GM23248 (cell line): Measurements from ENCODE around the gene ZNF25. TPM values are rescaled to one million over a fixed set of nuclear protein-coding genes. Genes with fewer than 3 reads are reported as not detected.
"Not testable (repeated sequence)": the region's sequence is repeated elsewhere in the genome, so short reads cannot be mapped to it uniquely, and the experiment has no call there.

Experiments used
- DNase-seq: peaks from one replicate; pipeline ENCODE4 v3.0.0-alpha.2; 2015
- H2AFZ ChIP-seq: fragments of 200-600 bp; sonication (generic); 2 replicates; pipeline ENCODE4 v1.6.1; 2016; ENCODE audit warnings: antibody characterized with exemption
- H3F3A ChIP-seq: fragments of 200-600 bp; sonication (generic); 2 replicates; pipeline ENCODE4 v1.6.1; 2016; ENCODE audit warnings: mild to moderate bottlenecking, antibody characterized with exemption, mixed run types; ENCODE audit not compliant: insufficient read depth
- H3K27ac ChIP-seq: fragments of 200-600 bp; sonication (generic); 2 replicates; pipeline ENCODE4 v1.5.1; 2016; ENCODE audit warnings: mild to moderate bottlenecking
- H3K27me3 ChIP-seq: fragments of 200-600 bp; sonication (generic); replicated peaks from 2 replicates; pipeline ENCODE4 v1.6.1; 2016; ENCODE audit warnings: mild to moderate bottlenecking; ENCODE audit not compliant: insufficient read depth
- H3K36me3 ChIP-seq: fragments of 200-600 bp; sonication (generic); 2 replicates; pipeline ENCODE4 v1.6.1; 2016; ENCODE audit warnings: low read depth, mild to moderate bottlenecking
- H3K4me1 ChIP-seq: fragments of 200-600 bp; sonication (generic); 2 replicates; pipeline ENCODE4 v1.6.1; 2016; ENCODE audit warnings: mild to moderate bottlenecking; ENCODE audit not compliant: insufficient read depth
- H3K4me2 ChIP-seq: fragments of 200-600 bp; sonication (generic); one replicate; pipeline ENCODE4 v1.6.1; 2016; ENCODE audit warnings: mild to moderate bottlenecking; ENCODE audit not compliant: unreplicated experiment
- H3K4me3 ChIP-seq: fragments of 200-600 bp; sonication (generic); 2 replicates; pipeline ENCODE4 v1.5.1; 2016; ENCODE audit warnings: mild to moderate bottlenecking
- H3K79me2 ChIP-seq: fragments of 200-600 bp; sonication (generic); 2 replicates; pipeline ENCODE4 v1.6.1; 2016; ENCODE audit warnings: mild to moderate bottlenecking; ENCODE audit not compliant: insufficient read depth
- H3K9ac ChIP-seq: fragments of 200-600 bp; sonication (generic); 2 replicates; pipeline ENCODE4 v1.6.1; 2016; ENCODE audit warnings: mild to moderate bottlenecking
- H3K9me2 ChIP-seq: fragments of 200-600 bp; sonication (generic); 2 replicates; pipeline ENCODE4 v1.6.1; 2016; ENCODE audit warnings: mixed run types, mild to moderate bottlenecking, moderate library complexity; ENCODE audit not compliant: insufficient read depth
- H3K9me3 ChIP-seq: fragments of 200-600 bp; sonication (generic); one replicate; pipeline ENCODE4 v1.6.1; 2017; ENCODE audit warnings: low read depth
- H4K20me1 ChIP-seq: fragments of 200-600 bp; sonication (generic); 2 replicates; pipeline ENCODE4 v1.6.0; 2016; ENCODE audit not compliant: insufficient read depth
- EZH2 ChIP-seq: fragments of 200-600 bp; sonication (generic); IDR thresholded peaks from 2 replicates; pipeline ENCODE4 v1.6.1; 2018; ENCODE audit warnings: antibody characterized with exemption, mild to moderate bottlenecking; ENCODE audit not compliant: insufficient read depth, poor library complexity, severe bottlenecking
- EZH2phosphoT487 ChIP-seq: fragments of 200-600 bp; sonication (generic); IDR thresholded peaks from 2 replicates; pipeline ENCODE4 v1.6.1; 2018; ENCODE audit warnings: antibody characterized with exemption, moderate library complexity, mild to moderate bottlenecking, low read depth; ENCODE audit not compliant: insufficient read depth
- WGBS, 2 experiments: methylation state at CpG; one replicate each; pipeline ENCODE4 v1.1.6; 2015 to 2017; ENCODE audit warnings: low lambda C conversion rate in 2 of 2, low coverage in 1 of 2; ENCODE audit errors: missing lambda C conversion rate in 2 of 2; 5-methylcytosine and 5-hydroxymethylcytosine counted together
- in situ Hi-C: fragments of 300-500 bp; cut with MboI; formaldehyde crosslinking; loops from 2 replicates; pipeline ENCODE4 v1.15.0; 2020
- polyA plus RNA-seq: library from polyadenylated mRNA; unstranded; fragments of >200 nt; fragmentation: Nextera tagmentation; extraction: Ambion mirVana; gene quantifications from 2 replicates; pipeline ENCODE4 v1.2.1, GENCODE V29; 2016
- total RNA-seq: library from RNA; depleted of rRNA; stranded (reverse); fragments of >200 nt; shearing (Covaris generic); gene quantifications from 2 replicates; pipeline ENCODE4 v1.2.3, GENCODE V29; 2014

Gene ZNF25
- total and polyA plus RNA-seq, 2 experiments from 2014 or later: 11.2 to 13.8 TPM

GRCh38 chr10:38003026-38003425, 26.6 kb upstream of the ZNF25 start:
- no peak overlapping the region for H3K4me2 ChIP-seq
- H3K9ac ChIP-seq: no peak overlapping the region
- no peaks in the 10 kb centered on the region for H3F3A ChIP-seq
- WGBS, 2 experiments: 86 to 93% methylated on average over 6 of the region's 6 CpGs
- no peaks in the 10 kb centered on the region for H3K27me3 ChIP-seq
- no peaks in the 10 kb centered on the region for H3K36me3 ChIP-seq
- in situ Hi-C loops: no loop called here
- H2AFZ ChIP-seq: no peak overlapping the region
- DNase-seq: no peak
- no peak overlapping the region for H3K27ac ChIP-seq
- no peaks in the 10 kb centered on the region for H3K9me2 ChIP-seq
- no peaks in the 10 kb centered on the region for H3K4me1 ChIP-seq
- H3K9me3 ChIP-seq: no peaks in the 10 kb centered on the region
- no peak for TF ChIP-seq EZH2phosphoT487
- TF ChIP-seq EZH2: no peak
- H3K4me3 ChIP-seq: no peak overlapping the region
- no peaks in the 10 kb centered on the region for H4K20me1 ChIP-seq
- no peaks in the 10 kb centered on the region for H3K79me2 ChIP-seq

- DNase-seq, H3K27me3 ChIP-seq, H3K9me3 ChIP-seq, H4K20me1 ChIP-seq, H3K9ac ChIP-seq, H3K9me2 ChIP-seq, H2AFZ ChIP-seq, H3K27ac ChIP-seq, H3K4me3 ChIP-seq, H3F3A ChIP-seq, H3K4me1 ChIP-seq, H3K36me3 ChIP-seq, H3K4me2 ChIP-seq, H3K79me2 ChIP-seq, in situ Hi-C loops: not testable (repeated sequence)
- WGBS, 2 experiments: 30 to 35% methylated on average over 1 of the region's 1 CpG
Measured at GRCh38 chr10:38000474-38000873, 24.0 kb upstream of the ZNF25 start.

GRCh38 chr10:37998920-37999319, 22.5 kb upstream of the ZNF25 start:
- not testable (repeated sequence) for H4K20me1 ChIP-seq, H3K4me1 ChIP-seq, H3K9me2 ChIP-seq, H3K36me3 ChIP-seq, H3K4me3 ChIP-seq, H3K79me2 ChIP-seq, H3K27ac ChIP-seq, DNase-seq, H3K4me2 ChIP-seq, H3F3A ChIP-seq, H2AFZ ChIP-seq, H3K27me3 ChIP-seq, H3K9ac ChIP-seq, H3K9me3 ChIP-seq
- in situ Hi-C loops: loop anchor here (25.0 kb wide), 1 partner anchor 363 kb away; no protein-coding TSS in a partner anchor
- 29 to 43% methylated on average over 2 to 3 of the region's 3 CpGs for WGBS, 2 experiments

GRCh38 chr10:37992083-37992482, 15.6 kb upstream of the ZNF25 start:
- DNase-seq: peak; percentile 7

GRCh38 chr10:37991655-37992054, 15.2 kb upstream of the ZNF25 start:
- Histone ChIP-seq H3K4me2 (no peak overlapping the region), H2AFZ (no peak overlapping the region), H3F3A (no peaks in the 10 kb centered on the region), H3K36me3 (no peaks in the 10 kb centered on the region), H3K4me3 (no peak overlapping the region), H3K4me1 (no peaks in the 10 kb centered on the region), H3K9me3 (no peaks in the 10 kb centered on the region), H3K27me3 (no peaks in the 10 kb centered on the region), H3K9me2 (no peaks in the 10 kb centered on the region), H3K9ac (no peak overlapping the region), H3K79me2 (no peaks in the 10 kb centered on the region), H3K27ac (no peak overlapping the region), H4K20me1 (no peaks in the 10 kb centered on the region)
- TF ChIP-seq EZH2phosphoT487: no peak
- TF ChIP-seq EZH2: no peak
- 9 to 20% methylated on average over 2 of the region's 2 CpGs for WGBS, 2 experiments
- in situ Hi-C loops: loop anchor here (25.0 kb wide), 1 partner anchor 371 kb away; no protein-coding TSS in a partner anchor
- DNase-seq: no peak

More at GRCh38 chr10:37992083-37992482, 15.6 kb upstream of the ZNF25 start:
- Histone ChIP-seq H4K20me1 (no peaks in the 10 kb centered on the region), H3K4me1 (no peaks in the 10 kb centered on the region), H3K79me2 (no peaks in the 10 kb centered on the region), H3K9ac (no peak overlapping the region), H3K27ac (no peak overlapping the region), H3K4me2 (no peak overlapping the region), H3K9me3 (no peaks in the 10 kb centered on the region), H3K4me3 (no peak overlapping the region), H3F3A (no peaks in the 10 kb centered on the region), H3K36me3 (no peaks in the 10 kb centered on the region), H3K9me2 (no peaks in the 10 kb centered on the region), H3K27me3 (no peaks in the 10 kb centered on the region), H2AFZ (no peak overlapping the region)
- TF ChIP-seq EZH2: no peak
- TF ChIP-seq EZH2phosphoT487: no peak
- in situ Hi-C loops: loop anchor here (25.0 kb wide), 1 partner anchor 370 kb away; no protein-coding TSS in a partner anchor
- 28 to 41% methylated on average over 3 of the region's 3 CpGs for WGBS, 2 experiments
